WI38 (cell line): Measurements from ENCODE around the gene PPIF.

Experiments
- H3K4me3 ChIP-seq: 2 replicates; pipeline ENCODE4 v1.5.1; 2011; ENCODE audit warnings: low read depth, mild to moderate bottlenecking, control low read depth, low read length
- CTCF ChIP-seq: IDR thresholded peaks from 2 replicates; pipeline ENCODE4 v1.5.1; 2012; ENCODE audit warnings: low read depth, mild to moderate bottlenecking, control low read depth, low read length

The PPIF gene

GRCh38 chr10:79351332-79351731 is 4.1 kb downstream of the PPIF start:
- no peak overlapping the region for H3K4me3 ChIP-seq
- no peak for TF ChIP-seq CTCF

GRCh38 chr10:79352035-79352877 is 5.0 kb downstream of the PPIF start:
- TF ChIP-seq CTCF = no peak

GRCh38 chr10:79353000-79353406 is 5.7 kb downstream of the PPIF start:
- no peak overlapping the region for H3K4me3 ChIP-seq
- TF ChIP-seq CTCF = no peak

More at GRCh38 chr10:79352035-79352877, 5.0 kb downstream of the PPIF start:
- no peak overlapping the region for H3K4me3 ChIP-seq

- H3K4me3 ChIP-seq = no peak overlapping the region
- TF ChIP-seq CTCF = no peak
Measured at GRCh38 chr10:79353726-79354125, 6.5 kb downstream of the PPIF start.

GRCh38 chr10:79354141-79354540 is 6.9 kb downstream of the PPIF start:
- TF ChIP-seq CTCF = no peak
- no peak overlapping the region for H3K4me3 ChIP-seq

- no peak overlapping the region for H3K4me3 ChIP-seq
- no peak for TF ChIP-seq CTCF
Measured at GRCh38 chr10:79354615-79355014, 7.3 kb downstream of the PPIF start.

- TF ChIP-seq CTCF = no peak
- no peak overlapping the region for H3K4me3 ChIP-seq
Measured at GRCh38 chr10:79355420-79356017, 8.2 kb downstream of the PPIF start.
